RWPE1 (cell line): ENCODE measurements around the gene OTUB1.
"Not testable (repeated sequence)": the region's sequence is repeated elsewhere in the genome, so short reads cannot be mapped to it uniquely, and the experiment has no call there.

ENCODE experiments used
- CTCF ChIA-PET: fragments of 350-600 bp; sonication (Branson Sonifier 250); formaldehyde crosslinking; extraction: SDS; loops from one replicate; lab custom pipeline; 2021; lab: Yijun Ruan, JAX
- POLR2A ChIA-PET: fragments of 400-600 bp; formaldehyde crosslinking; extraction: SDS; loops from one replicate; lab custom pipeline; 2020; ENCODE audit warnings: antibody characterized with exemption; ENCODE audit not compliant: low non-redundant PET; lab: Yijun Ruan, JAX
- DNase-seq: peaks from one replicate; pipeline ENCODE4 v3.0.0; 2012; ENCODE audit warnings: low spot score
- H3K27ac ChIP-seq: fragments of 450-650 bp; 2 replicates; pipeline ENCODE4 v1.5.1; 2017
- CTCF ChIP-seq: fragments of 450-650 bp; conservative IDR thresholded peaks from 2 replicates; pipeline ENCODE4 v1.5.1; 2017; ENCODE audit warnings: low read depth, mild to moderate bottlenecking

Gene OTUB1

GRCh38 chr11:63958008-63958407, 28.2 kb upstream of the OTUB1 start:
- CTCF ChIA-PET, result interaction anchor here (0.6 to 0.7 kb wide), 3 partner anchors 12 to 324 kb away, joined by 3 to 6 read pairs (median 4); no protein-coding TSS in a partner anchor
- POLR2A ChIA-PET, result no interaction called here
- no peak for TF ChIP-seq CTCF
- peak overlapping the region; percentile 77 for H3K27ac ChIP-seq
- no peak for DNase-seq

GRCh38 chr11:63961608-63962412, 24.4 kb upstream of the OTUB1 start:
- ChIA-PET POLR2A (no interaction called here), CTCF (interaction anchor here (0.8 kb wide), 1 partner anchor 9 kb away, joined by 3 read pairs; no protein-coding TSS in a partner anchor)
- no peak for TF ChIP-seq CTCF
- DNase-seq, result peak; percentile 87
- H3K27ac ChIP-seq, result peak overlapping the region; percentile 77

- H3K27ac ChIP-seq, DNase-seq, CTCF ChIA-PET: not testable (repeated sequence)
- POLR2A ChIA-PET, result interaction anchor here (0.6 kb wide), 1 partner anchor 988 kb away, joined by 6 read pairs; no protein-coding TSS in a partner anchor
Observed at GRCh38 chr11:63963895-63964294, 22.3 kb upstream of the OTUB1 start.

- no peak for TF ChIP-seq CTCF
- H3K27ac ChIP-seq, result no peak overlapping the region
- DNase-seq, result no peak
- CTCF ChIA-PET, result no interaction called here
- POLR2A ChIA-PET, result no interaction called here
Observed at GRCh38 chr11:63966444-63966843, 19.8 kb upstream of the OTUB1 start.

- no peak for TF ChIP-seq CTCF
- no peak for DNase-seq
- POLR2A ChIA-PET, result no interaction called here
- CTCF ChIA-PET, result interaction anchor here (1.0 kb wide), 1 partner anchor 53 kb away, joined by 4 read pairs; no protein-coding TSS in a partner anchor
- H3K27ac ChIP-seq, result no peak overlapping the region
Observed at GRCh38 chr11:63969461-63969860, 16.8 kb upstream of the OTUB1 start.

- ChIA-PET CTCF (no interaction called here), POLR2A (no interaction called here)
- H3K27ac ChIP-seq, result no peak overlapping the region; the same call in 1 of the 2 replicates
- DNase-seq, result no peak
- TF ChIP-seq CTCF, result no peak
Observed at GRCh38 chr11:63970902-63971301, 15.3 kb upstream of the OTUB1 start.

- POLR2A ChIA-PET, DNase-seq, CTCF ChIA-PET: not testable (repeated sequence)
- peak overlapping the region; percentile 94 for H3K27ac ChIP-seq
Observed at GRCh38 chr11:63973912-63974258, 12.4 kb upstream of the OTUB1 start.
